GM18502 (cell line): Measurements from ENCODE around the gene CDH22.

Experiments
- ATAC-seq: cut with Tn5 transposase; IDR thresholded peaks from one replicate; pipeline ENCODE4 v1.9.1; 2021; ENCODE audit warnings: mild to moderate bottlenecking; ENCODE audit not compliant: unreplicated experiment, poor library complexity

Gene CDH22

GRCh38 chr20:46344488-46345162 is 36.3 kb upstream of the CDH22 start:
- ATAC-seq: no peak

- no peak for ATAC-seq
These were observed 35.7 kb upstream of the CDH22 start for GRCh38 chr20:46343975-46344357.

GRCh38 chr20:46343348-46343974 is 35.2 kb upstream of the CDH22 start:
- ATAC-seq: no peak

GRCh38 chr20:46342451-46343347 is 34.4 kb upstream of the CDH22 start:
- ATAC-seq: no peak

- no peak for ATAC-seq
These were observed 33.7 kb upstream of the CDH22 start for GRCh38 chr20:46342010-46342378.

- ATAC-seq: no peak
These were observed 33.0 kb upstream of the CDH22 start for GRCh38 chr20:46341074-46342009.

- ATAC-seq: no peak
These were observed 30.7 kb upstream of the CDH22 start for GRCh38 chr20:46339037-46339436.

GRCh38 chr20:46336735-46337134 is 28.4 kb upstream of the CDH22 start:
- ATAC-seq: no peak

GRCh38 chr20:46334303-46334904 is 26.1 kb upstream of the CDH22 start:
- ATAC-seq: no peak

- no peak for ATAC-seq
These were observed 25.1 kb upstream of the CDH22 start for GRCh38 chr20:46333161-46333991.

- ATAC-seq: no peak
These were observed 24.3 kb upstream of the CDH22 start for GRCh38 chr20:46332373-46333160.

- no peak for ATAC-seq
These were observed 23.5 kb upstream of the CDH22 start for GRCh38 chr20:46331611-46332361.

- no peak for ATAC-seq
These were observed 22.6 kb upstream of the CDH22 start for GRCh38 chr20:46330831-46331371.

- ATAC-seq: no peak
These were observed 21.9 kb upstream of the CDH22 start for GRCh38 chr20:46330072-46330763.

- no peak for ATAC-seq
These were observed 20.0 kb upstream of the CDH22 start for GRCh38 chr20:46328200-46328882.

GRCh38 chr20:46327557-46327956 is 19.3 kb upstream of the CDH22 start:
- ATAC-seq: no peak
